A549 (cell line): ENCODE measurements around the gene JDP2. TPM values are rescaled to one million over a fixed set of nuclear protein-coding genes. Genes with fewer than 3 reads are reported as not detected.

Experiments
- ATAC-seq, 2 experiments: fragments of 200-7000 bp in 1 of 2; fragments of >200 bp in 1 of 2; cut with Nextera tagmentation in 1 of 2; cut with Tn5 transposase in 1 of 2; 3 replicates each; pipeline versions ENCODE4 v1.8.0 to v1.9.1; 2018 to 2020; ENCODE audit warnings: mild to moderate bottlenecking in 1 of 2, moderate library complexity in 1 of 2
- CTCF ChIA-PET: fragments of 300-600 bp; sonication (Branson Sonifier 250); formaldehyde crosslinking; extraction: SDS; loops from one replicate; lab custom pipeline; 2021; ENCODE audit warnings: antibody characterized with exemption, inconsistent platforms; lab: Yijun Ruan, JAX
- POLR2A ChIA-PET: fragments of 350-600 bp; formaldehyde crosslinking; extraction: SDS; loops from one replicate; lab custom pipeline; 2021; ENCODE audit warnings: antibody characterized with exemption, inconsistent platforms; lab: Yijun Ruan, JAX
- DNase-seq, 2 experiments: peaks; one replicate each; pipeline versions ENCODE4 v3.0.0 to v3.0.0-alpha.2; 2011 to 2016; ENCODE audit warnings: low read depth in 1 of 2, low spot score in 1 of 2
- FAIRE-seq: peaks from 2 replicates; lab custom pipeline; 2011; peaks lifted over from hg19 to GRCh38; lab: Jason Lieb, UNC
- H3K27ac ChIP-seq, 2 experiments: fragments of >200 bp; sonication (Bioruptor Twin); formaldehyde crosslinking; 3 replicates each; pipeline ENCODE4 v1.5.1; 2016 to 2017
- H3K4me1 ChIP-seq: fragments of >200 bp; sonication (Bioruptor Twin); formaldehyde crosslinking; 3 replicates; pipeline ENCODE4 v1.6.1; 2016
- H3K4me2 ChIP-seq: fragments of >200 bp; sonication (Bioruptor Twin); formaldehyde crosslinking; 3 replicates; pipeline ENCODE4 v1.6.1; 2016
- H3K4me3 ChIP-seq: fragments of >200 bp; sonication (Bioruptor Twin); formaldehyde crosslinking; 3 replicates; pipeline ENCODE4 v1.5.1; 2016
- H3K9me3 ChIP-seq: fragments of >200 bp; sonication (Bioruptor Twin); formaldehyde crosslinking; 3 replicates; pipeline ENCODE4 v1.6.1; 2016
- BHLHE40 ChIP-seq: IDR thresholded peaks from 2 replicates; pipeline ENCODE4 v1.6.1; 2012; ENCODE audit warnings: low read depth, low read length, inconsistent platforms
- CBX2 ChIP-seq: fragments of 200-600 bp; sonication (generic); IDR thresholded peaks from 2 replicates; pipeline ENCODE4 v1.6.1; 2016; ENCODE audit warnings: low read depth, mild to moderate bottlenecking, borderline replicate concordance
- CBX8 ChIP-seq: fragments of 200-600 bp; sonication (generic); IDR thresholded peaks from 2 replicates; pipeline ENCODE4 v1.6.1; 2016
- CHD2 ChIP-seq: fragments of 150-350 bp; IDR thresholded peaks from 2 replicates; pipeline ENCODE4 v1.6.1; 2014; ENCODE audit warnings: low read length; ENCODE audit not compliant: partially characterized antibody
- CHD4 ChIP-seq: fragments of 200-600 bp; sonication (generic); IDR thresholded peaks from 2 replicates; pipeline ENCODE4 v1.6.1; 2016; ENCODE audit warnings: antibody characterized with exemption, mild to moderate bottlenecking, borderline replicate concordance
- EHF ChIP-seq: fragments of 250-450 bp; sonication (Bioruptor Pico); IDR thresholded peaks from 2 replicates; pipeline ENCODE4 v1.5.0; 2020; ENCODE audit warnings: mild to moderate bottlenecking
- ELK1 ChIP-seq: fragments of 150-350 bp; IDR thresholded peaks from 2 replicates; pipeline ENCODE4 v1.6.1; 2014; ENCODE audit warnings: low read depth, mild to moderate bottlenecking, low read length
- EP300 ChIP-seq, 2 experiments: fragments of >200 bp; sonication (Bioruptor Twin); formaldehyde crosslinking; IDR thresholded peaks; 2 replicates in 1 of 2; 3 replicates in 1 of 2; pipeline ENCODE4 v1.6.1; 2016 to 2017
- ESRRA ChIP-seq: fragments of 150-350 bp; IDR thresholded peaks from 2 replicates; pipeline ENCODE4 v1.6.1; 2014; ENCODE audit warnings: mild to moderate bottlenecking, low read length, borderline replicate concordance
- FOSB ChIP-seq: fragments of 250-450 bp; sonication (Bioruptor Pico); IDR thresholded peaks from 2 replicates; pipeline ENCODE4 v1.5.0; 2020; ENCODE audit warnings: mild to moderate bottlenecking, moderate library complexity
- HDAC2 ChIP-seq: fragments of 200-600 bp; sonication (generic); IDR thresholded peaks from 2 replicates; pipeline ENCODE4 v1.6.1; 2016
- HOXB5 ChIP-seq: fragments of 250-450 bp; sonication (Bioruptor Pico); IDR thresholded peaks from 2 replicates; pipeline ENCODE4 v1.5.0; 2020; ENCODE audit warnings: mild to moderate bottlenecking, moderate library complexity
- JUNB ChIP-seq: fragments of >200 bp; sonication (Bioruptor Twin); formaldehyde crosslinking; IDR thresholded peaks from 2 replicates; pipeline ENCODE4 v1.6.1; 2016
- KDM1A ChIP-seq: fragments of 200-600 bp; sonication (generic); IDR thresholded peaks from 2 replicates; pipeline ENCODE4 v1.6.1; 2016; ENCODE audit warnings: low read depth, mild to moderate bottlenecking
- KDM5A ChIP-seq: fragments of 200-600 bp; sonication (generic); IDR thresholded peaks from 2 replicates; pipeline ENCODE4 v1.6.1; 2016; ENCODE audit warnings: antibody characterized with exemption, mild to moderate bottlenecking
- MAFK ChIP-seq: fragments of 450-650 bp; IDR thresholded peaks from 2 replicates; pipeline ENCODE4 v1.6.1; 2014; ENCODE audit not compliant: partially characterized antibody
- NFE2L2 ChIP-seq: fragments of 150-350 bp; conservative IDR thresholded peaks from 2 replicates; pipeline ENCODE4 v1.6.1; 2014; ENCODE audit warnings: low read length
- PHF8 ChIP-seq: fragments of 200-600 bp; sonication (generic); IDR thresholded peaks from 2 replicates; pipeline ENCODE4 v1.6.1; 2016; ENCODE audit warnings: low read depth, mild to moderate bottlenecking, antibody characterized with exemption, moderate library complexity, borderline replicate concordance
- POLR2AphosphoS2 ChIP-seq: conservative IDR thresholded peaks from 2 replicates; pipeline ENCODE4 v1.6.1; 2012; ENCODE audit warnings: low read length, improper control_type of control experiment, inconsistent platforms
- RAD21 ChIP-seq, 2 experiments: fragments of >200 bp in 1 of 2; sonication (Bioruptor Twin) in 1 of 2; formaldehyde crosslinking in 1 of 2; IDR thresholded peaks in 1 of 2; conservative IDR thresholded peaks in 1 of 2; 2 replicates in 1 of 2; 3 replicates in 1 of 2; pipeline ENCODE4 v1.6.1; 2012 to 2018; ENCODE audit warnings: inconsistent platforms in 1 of 2
- RARB ChIP-seq: fragments of 250-450 bp; sonication (Bioruptor Pico); IDR thresholded peaks from 2 replicates; pipeline ENCODE4 v1.8.0; 2021; ENCODE audit warnings: mild to moderate bottlenecking, moderate library complexity
- RCOR1 ChIP-seq: fragments of 150-350 bp; IDR thresholded peaks from 2 replicates; pipeline ENCODE4 v1.6.1; 2014; ENCODE audit warnings: antibody characterized with exemption, low read length, low read depth
- REST ChIP-seq: fragments of 200-600 bp; sonication (generic); IDR thresholded peaks from 2 replicates; pipeline ENCODE4 v1.6.1; 2016; ENCODE audit warnings: antibody characterized with exemption, mild to moderate bottlenecking, moderate library complexity
- RFX5 ChIP-seq: fragments of 450-650 bp; IDR thresholded peaks from 2 replicates; pipeline ENCODE4 v1.7.1; 2014; ENCODE audit warnings: antibody characterized with exemption, mild to moderate bottlenecking, moderate library complexity
- TFCP2L1 ChIP-seq: fragments of 250-450 bp; sonication (Bioruptor Pico); IDR thresholded peaks from 2 replicates; pipeline ENCODE4 v1.5.0; 2021; ENCODE audit warnings: mild to moderate bottlenecking
- TP53 ChIP-seq: fragments of 250-450 bp; sonication (Bioruptor Pico); IDR thresholded peaks from 2 replicates; pipeline ENCODE4 v1.5.0; 2021; ENCODE audit warnings: mild to moderate bottlenecking, moderate library complexity
- WGBS: methylation state at CpG from one replicate; pipeline ENCODE4 v1.1.6; 2017; ENCODE audit errors: missing lambda C conversion rate; 5-methylcytosine and 5-hydroxymethylcytosine counted together
- polyA plus RNA-seq, 4 experiments: library from polyadenylated mRNA; depleted of rRNA in 3 of 4; stranded (reverse); fragments of >200 nt; fragmentation: RNase III in 1 of 4; extraction: RNeasy Plus Mini Kit Qiagen cat#74134 plus additional on column Dnase treatment in 1 of 4; gene quantifications; 2 replicates in 3 of 4; 3 replicates in 1 of 4; pipeline ENCODE4 v1.2.3, GENCODE V29; 2011 to 2017
- TF ChIP-seq, protein P1 (sequence below): IDR thresholded peaks from 2 replicates; pipeline ENCODE4 v1.6.1; 2012
- TF ChIP-seq, protein P2 (sequence below): IDR thresholded peaks from 2 replicates; pipeline ENCODE4 v1.6.1; 2012
- TF ChIP-seq, protein P3 (sequence below): fragments of 250-450 bp; sonication (Bioruptor Pico); IDR thresholded peaks from 2 replicates; pipeline ENCODE4 v1.5.0; 2020; ENCODE audit warnings: low read depth, mild to moderate bottlenecking, moderate library complexity
- TF ChIP-seq, protein P4 (sequence below): IDR thresholded peaks from 2 replicates; pipeline ENCODE4 v1.6.1; 2012; ENCODE audit warnings: low read depth, borderline replicate concordance

Gene JDP2
- polyA plus RNA-seq, 2 of the 4 experiments (the other 2 are of a cell fraction): 22.4 to 31.2 TPM

- Histone ChIP-seq H3K4me2 (no peak overlapping the region), H3K4me3 (no peak overlapping the region), H3K27ac (no peak overlapping the region), H3K4me1 (peaks cover 44% of the 10 kb centered on the region), H3K9me3 (no peaks in the 10 kb centered on the region)
- FAIRE-seq: no peak
- ChIA-PET POLR2A (no interaction called here), CTCF (interaction anchor here (1.5 to 3.4 kb wide), 2 partner anchors 136 to 137 kb away, joined by 5 to 21 read pairs; no protein-coding TSS in a partner anchor)
- no peak for TF ChIP-seq POLR2AphosphoS2
- TF ChIP-seq CBX2: no peak
- no peak for TF ChIP-seq CHD2
- TF ChIP-seq NFE2L2: no peak
- TF ChIP-seq EHF: no peak
- no peak for TF ChIP-seq BHLHE40
- no peak for TF ChIP-seq RARB
- no peak for TF ChIP-seq CBX8
- no peak for TF ChIP-seq RCOR1
- no peak for TF ChIP-seq TP53
- TF ChIP-seq RAD21 (conservative IDR thresholded peaks at IDR 0.05 in 1 of 2, IDR thresholded peaks at IDR 0.05 in 1 of 2): no peak
- TF ChIP-seq CHD4: no peak
- no peak for TF ChIP-seq REST
- TF ChIP-seq TFCP2L1: no peak
- TF ChIP-seq HDAC2: no peak
- no peak for TF ChIP-seq MAFK
- TF ChIP-seq FOSB (CRISPR knock-in tag): no peak
- no peak for TF ChIP-seq PHF8
- TF ChIP-seq KDM5A: no peak
- ATAC-seq: no peak
- no peak for DNase-seq
- WGBS: 94% methylated on average over 6 of the region's 6 CpGs
These were observed 17.4 kb downstream of the JDP2 start for GRCh38 chr14:75445236-75445635.

- H3K4me2 ChIP-seq: no peak overlapping the region
- no peak overlapping the region for H3K27ac ChIP-seq
- FAIRE-seq (no peak), ATAC-seq (no peak), DNase-seq (no peak)
- WGBS: 91% methylated on average over 3 of the region's 3 CpGs
- H3K4me3 ChIP-seq: no peak overlapping the region
- POLR2A ChIA-PET: no interaction called here
- CTCF ChIA-PET: interaction anchor here (1.3 to 3.4 kb wide), 3 partner anchors 43 to 137 kb away, joined by 3 to 21 read pairs (median 5); no protein-coding TSS in a partner anchor
- H3K4me1 ChIP-seq: peaks cover 51% of the 10 kb centered on the region
- TF ChIP-seq, protein P1, sequence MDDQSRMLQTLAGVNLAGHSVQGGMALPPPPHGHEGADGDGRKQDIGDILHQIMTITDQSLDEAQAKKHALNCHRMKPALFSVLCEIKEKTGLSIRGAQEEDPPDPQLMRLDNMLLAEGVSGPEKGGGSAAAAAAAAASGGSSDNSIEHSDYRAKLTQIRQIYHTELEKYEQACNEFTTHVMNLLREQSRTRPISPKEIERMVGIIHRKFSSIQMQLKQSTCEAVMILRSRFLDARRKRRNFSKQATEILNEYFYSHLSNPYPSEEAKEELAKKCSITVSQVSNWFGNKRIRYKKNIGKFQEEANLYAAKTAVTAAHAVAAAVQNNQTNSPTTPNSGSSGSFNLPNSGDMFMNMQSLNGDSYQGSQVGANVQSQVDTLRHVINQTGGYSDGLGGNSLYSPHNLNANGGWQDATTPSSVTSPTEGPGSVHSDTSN: no peak
- TF ChIP-seq, protein P2, sequence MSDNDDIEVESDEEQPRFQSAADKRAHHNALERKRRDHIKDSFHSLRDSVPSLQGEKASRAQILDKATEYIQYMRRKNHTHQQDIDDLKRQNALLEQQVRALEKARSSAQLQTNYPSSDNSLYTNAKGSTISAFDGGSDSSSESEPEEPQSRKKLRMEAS: no peak
- TF ChIP-seq ESRRA: no peak
- H3K9me3 ChIP-seq: no peaks in the 10 kb centered on the region
These were observed 18.1 kb downstream of the JDP2 start for GRCh38 chr14:75445963-75446362.

DNA sequence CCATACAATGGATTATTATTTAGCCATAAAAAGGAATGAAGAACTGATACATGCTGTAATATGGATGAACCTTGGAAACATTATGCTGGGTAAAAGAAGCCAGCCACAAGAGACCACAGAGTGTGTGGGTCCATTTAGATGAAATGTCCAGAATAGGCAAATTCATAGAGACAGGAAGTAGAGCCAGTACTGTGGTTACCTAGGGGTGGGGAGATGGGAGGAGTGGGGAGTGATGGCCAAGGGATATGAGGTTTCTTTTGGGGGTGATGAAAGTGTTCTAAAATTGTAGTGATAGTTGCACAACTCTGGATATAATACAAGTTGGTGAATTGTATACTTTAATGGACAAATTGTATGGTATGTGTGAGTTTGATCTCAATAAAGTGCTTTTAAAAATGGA is 18.6 kb downstream of the JDP2 start:
- FAIRE-seq (no peak), DNase-seq (no peak), ATAC-seq (no peak)
- no peak overlapping the region for H3K27ac ChIP-seq
- H3K4me3 ChIP-seq: no peak overlapping the region
- POLR2A ChIA-PET: no interaction called here
- no peaks in the 10 kb centered on the region for H3K9me3 ChIP-seq
- H3K4me1 ChIP-seq: peaks cover 54% of the 10 kb centered on the region
- CTCF ChIA-PET: interaction anchor here (0.8 to 3.4 kb wide), 4 partner anchors 42 to 138 kb away, joined by 3 to 21 read pairs (median 4); no protein-coding TSS in a partner anchor
- H3K4me2 ChIP-seq: no peak overlapping the region
- TF ChIP-seq, protein P3, sequence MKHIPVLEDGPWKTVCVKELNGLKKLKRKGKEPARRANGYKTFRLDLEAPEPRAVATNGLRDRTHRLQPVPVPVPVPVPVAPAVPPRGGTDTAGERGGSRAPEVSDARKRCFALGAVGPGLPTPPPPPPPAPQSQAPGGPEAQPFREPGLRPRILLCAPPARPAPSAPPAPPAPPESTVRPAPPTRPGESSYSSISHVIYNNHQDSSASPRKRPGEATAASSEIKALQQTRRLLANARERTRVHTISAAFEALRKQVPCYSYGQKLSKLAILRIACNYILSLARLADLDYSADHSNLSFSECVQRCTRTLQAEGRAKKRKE (CRISPR knock-in tag): no peak
- TF ChIP-seq KDM1A: no peak
- TF ChIP-seq JUNB: no peak
- no peak for TF ChIP-seq RFX5
- TF ChIP-seq, protein P4, sequence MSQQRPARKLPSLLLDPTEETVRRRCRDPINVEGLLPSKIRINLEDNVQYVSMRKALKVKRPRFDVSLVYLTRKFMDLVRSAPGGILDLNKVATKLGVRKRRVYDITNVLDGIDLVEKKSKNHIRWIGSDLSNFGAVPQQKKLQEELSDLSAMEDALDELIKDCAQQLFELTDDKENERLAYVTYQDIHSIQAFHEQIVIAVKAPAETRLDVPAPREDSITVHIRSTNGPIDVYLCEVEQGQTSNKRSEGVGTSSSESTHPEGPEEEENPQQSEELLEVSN: no peak
- no peak for TF ChIP-seq ELK1
- TF ChIP-seq HOXB5 (CRISPR knock-in tag): no peak
- no peak for TF ChIP-seq EP300 (IDR thresholded peaks at IDR 0.05)
- TF ChIP-seq, protein P2: no peak
- no peak for TF ChIP-seq CHD4
